ENCODE measurements around the gene TXNDC16. TPM values are rescaled to one million over a fixed set of nuclear protein-coding genes. Genes with fewer than 3 reads are reported as not detected.
A peak's percentile ranks its signal among the peaks of the same experiment; 100 is the strongest.

The TXNDC16 gene, protein sequence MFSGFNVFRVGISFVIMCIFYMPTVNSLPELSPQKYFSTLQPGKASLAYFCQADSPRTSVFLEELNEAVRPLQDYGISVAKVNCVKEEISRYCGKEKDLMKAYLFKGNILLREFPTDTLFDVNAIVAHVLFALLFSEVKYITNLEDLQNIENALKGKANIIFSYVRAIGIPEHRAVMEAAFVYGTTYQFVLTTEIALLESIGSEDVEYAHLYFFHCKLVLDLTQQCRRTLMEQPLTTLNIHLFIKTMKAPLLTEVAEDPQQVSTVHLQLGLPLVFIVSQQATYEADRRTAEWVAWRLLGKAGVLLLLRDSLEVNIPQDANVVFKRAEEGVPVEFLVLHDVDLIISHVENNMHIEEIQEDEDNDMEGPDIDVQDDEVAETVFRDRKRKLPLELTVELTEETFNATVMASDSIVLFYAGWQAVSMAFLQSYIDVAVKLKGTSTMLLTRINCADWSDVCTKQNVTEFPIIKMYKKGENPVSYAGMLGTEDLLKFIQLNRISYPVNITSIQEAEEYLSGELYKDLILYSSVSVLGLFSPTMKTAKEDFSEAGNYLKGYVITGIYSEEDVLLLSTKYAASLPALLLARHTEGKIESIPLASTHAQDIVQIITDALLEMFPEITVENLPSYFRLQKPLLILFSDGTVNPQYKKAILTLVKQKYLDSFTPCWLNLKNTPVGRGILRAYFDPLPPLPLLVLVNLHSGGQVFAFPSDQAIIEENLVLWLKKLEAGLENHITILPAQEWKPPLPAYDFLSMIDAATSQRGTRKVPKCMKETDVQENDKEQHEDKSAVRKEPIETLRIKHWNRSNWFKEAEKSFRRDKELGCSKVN
- total RNA-seq, result 1 to 10 TPM; 1.5 to 6.1 (median 4.3) TPM

- Histone ChIP-seq H3K27me3 (no peaks in the 10 kb centered on the region), H3K4me1 (peaks cover 6 to 34% (median 15%) of the 10 kb centered on the region in 3 donors), H3K9me3 (no peaks in the 10 kb centered on the region), H3K27ac (peak within 1 kb of the TSS; percentile 87 to 96 (median 94)), H3K36me3 (no peaks in the 10 kb centered on the region), H3K4me3 (peak within 1 kb of the TSS; percentile 70 to 98 (median 82))
- peak; percentile 96 for DNase-seq
- WGBS, 2 donors, result 5% methylated on average over 4 of the region's 81 CpGs; no CpG with 5 or more reads in 1 of the 2 donors
- intact Hi-C loops (cut with DNase I), result loop anchor here (10.0 kb wide), 1 partner anchor 142 kb away; the partner anchor contains the start of gene ERO1A
- TF ChIP-seq POLR2A (IDR thresholded peaks at IDR 0.05), result peak in 3 of 4 donors; percentile 86 to 96 (median 95)
- TF ChIP-seq, protein P1, sequence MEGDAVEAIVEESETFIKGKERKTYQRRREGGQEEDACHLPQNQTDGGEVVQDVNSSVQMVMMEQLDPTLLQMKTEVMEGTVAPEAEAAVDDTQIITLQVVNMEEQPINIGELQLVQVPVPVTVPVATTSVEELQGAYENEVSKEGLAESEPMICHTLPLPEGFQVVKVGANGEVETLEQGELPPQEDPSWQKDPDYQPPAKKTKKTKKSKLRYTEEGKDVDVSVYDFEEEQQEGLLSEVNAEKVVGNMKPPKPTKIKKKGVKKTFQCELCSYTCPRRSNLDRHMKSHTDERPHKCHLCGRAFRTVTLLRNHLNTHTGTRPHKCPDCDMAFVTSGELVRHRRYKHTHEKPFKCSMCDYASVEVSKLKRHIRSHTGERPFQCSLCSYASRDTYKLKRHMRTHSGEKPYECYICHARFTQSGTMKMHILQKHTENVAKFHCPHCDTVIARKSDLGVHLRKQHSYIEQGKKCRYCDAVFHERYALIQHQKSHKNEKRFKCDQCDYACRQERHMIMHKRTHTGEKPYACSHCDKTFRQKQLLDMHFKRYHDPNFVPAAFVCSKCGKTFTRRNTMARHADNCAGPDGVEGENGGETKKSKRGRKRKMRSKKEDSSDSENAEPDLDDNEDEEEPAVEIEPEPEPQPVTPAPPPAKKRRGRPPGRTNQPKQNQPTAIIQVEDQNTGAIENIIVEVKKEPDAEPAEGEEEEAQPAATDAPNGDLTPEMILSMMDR (IDR thresholded peaks at IDR 0.05), result peak in 1 of 6 experiments; percentile 5
Observed at GRCh38 chr14:52552063-52552988, at the start of gene TXNDC16, which contains the start of gene GPR137C. TXNDC16 (minus strand) TSS chr14:52552505; CDS start chr14:52543557, 8,948 bp downstream. GPR137C (plus strand) TSS chr14:52552836; CDS start chr14:52553148, 312 bp downstream.

GRCh38 chr14:52599974-52600373 lies 47.7 kb upstream of the TXNDC16 start:
- Histone ChIP-seq H3K36me3 (no peaks in the 10 kb centered on the region), H3K9me3 (peaks cover 0 to 3% (median 0%) of the 10 kb centered on the region in 3 donors), H3K4me3 (no peak overlapping the region), H3K27me3 (no peaks in the 10 kb centered on the region), H3K27ac (no peak overlapping the region), H3K4me1 (no peaks in the 10 kb centered on the region)
- DNase-seq, result no peak
- 80 to 88% methylated on average over 3 of the region's 3 CpGs for WGBS, 2 donors
- TF ChIP-seq POLR2A (IDR thresholded peaks at IDR 0.05), result no peak
- TF ChIP-seq, protein P1 (IDR thresholded peaks at IDR 0.05), result no peak
- intact Hi-C loops (cut with DNase I), result no loop called here

DNA sequence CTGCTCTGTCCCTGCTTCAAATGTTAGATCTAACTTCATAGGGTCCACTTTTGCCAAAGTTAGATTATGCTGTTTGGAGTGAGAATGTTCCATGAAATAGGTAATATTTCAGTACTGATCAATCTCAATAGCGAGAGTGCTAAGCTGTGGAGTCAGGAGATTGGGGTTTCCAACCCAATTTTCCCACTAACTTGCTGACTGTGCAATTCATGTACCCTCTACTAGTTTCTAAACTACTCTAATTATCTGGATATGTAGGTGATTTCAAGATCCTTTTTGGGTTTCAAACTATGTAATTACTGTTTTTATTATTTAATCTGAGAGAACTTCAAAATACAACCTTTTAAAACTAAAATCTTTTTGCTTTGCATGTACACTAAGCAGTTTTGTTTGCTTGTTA lies 46.3 kb upstream of the TXNDC16 start:
- Histone ChIP-seq H3K9me3 (no peaks in the 10 kb centered on the region), H3K4me3 (no peak overlapping the region), H3K36me3 (no peaks in the 10 kb centered on the region), H3K27ac (no peak overlapping the region), H3K27me3 (no peaks in the 10 kb centered on the region), H3K4me1 (no peaks in the 10 kb centered on the region)
- intact Hi-C loops (cut with DNase I), result no loop called here
- no peak for DNase-seq
- TF ChIP-seq, protein P1 (IDR thresholded peaks at IDR 0.05), result no peak
- no peak for TF ChIP-seq POLR2A (IDR thresholded peaks at IDR 0.05)
- WGBS, 2 donors, result 74 to 94% methylated on average over 1 of the region's 1 CpG

DNA sequence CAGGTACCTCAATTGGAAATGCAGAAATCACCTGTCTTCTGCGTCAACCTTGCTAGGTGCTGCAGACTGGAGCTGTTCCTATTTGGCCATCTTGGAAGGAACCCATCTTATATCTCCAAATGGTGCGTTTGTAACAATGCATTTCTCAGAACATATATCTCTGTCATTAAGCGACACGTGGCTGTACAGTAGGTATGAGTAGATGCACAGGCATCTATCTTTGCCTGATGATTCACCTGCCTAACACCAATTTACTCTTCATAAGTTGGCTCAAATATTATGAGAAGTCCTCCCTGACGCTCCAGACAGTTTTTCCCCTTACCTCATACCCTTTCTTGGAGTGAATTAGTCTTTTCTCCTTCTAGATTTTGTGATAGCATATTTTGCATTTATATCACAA lies 44.6 kb upstream of the TXNDC16 start:
- Histone ChIP-seq H3K4me1 (no peaks in the 10 kb centered on the region), H3K9me3 (no peaks in the 10 kb centered on the region), H3K4me3 (no peak overlapping the region), H3K27ac (no peak overlapping the region), H3K36me3 (no peaks in the 10 kb centered on the region), H3K27me3 (no peaks in the 10 kb centered on the region)
- TF ChIP-seq, protein P1 (IDR thresholded peaks at IDR 0.05), result no peak
- no peak for TF ChIP-seq POLR2A (IDR thresholded peaks at IDR 0.05)
- DNase-seq, result no peak
- 76 to 85% methylated on average over 5 of the region's 5 CpGs for WGBS, 2 donors
- intact Hi-C loops (cut with DNase I), result no loop called here
